Activated T-cell treated with anti-CD3 and anti-CD28 coated beads for 24 hours (primary cell): ENCODE results near the gene C15orf39.

Experiments
- DNase-seq: peaks from one replicate; pipeline ENCODE4 v3.0.0-alpha.2; 2020; ENCODE audit warnings: low read depth

Gene C15orf39

GRCh38 chr15:75197062-75197630, 4.5 kb upstream of the C15orf39 start:
- DNase-seq, result no peak

GRCh38 chr15:75198560-75199356, 2.9 kb upstream of the C15orf39 start:
- DNase-seq, result peak; percentile 24

GRCh38 chr15:75199357-75199940, 2.2 kb upstream of the C15orf39 start:
- no peak for DNase-seq

- no peak for DNase-seq
Observed at GRCh38 chr15:75200391-75200764, 1.3 kb upstream of the C15orf39 start.

- peak; percentile 32 for DNase-seq
Observed at GRCh38 chr15:75200765-75201615, 692 bp upstream of the C15orf39 start.

- peak; percentile 71 for DNase-seq
Observed at GRCh38 chr15:75202251-75203016, 752 bp downstream of the C15orf39 start.

GRCh38 chr15:75203017-75203907, 1.6 kb downstream of the C15orf39 start:
- no peak for DNase-seq

GRCh38 chr15:75203908-75204263, 2.2 kb downstream of the C15orf39 start:
- no peak for DNase-seq

- peak; percentile 80 for DNase-seq
Observed at GRCh38 chr15:75204340-75205063, 2.8 kb downstream of the C15orf39 start.

- no peak for DNase-seq
Observed at GRCh38 chr15:75205064-75205395, 3.3 kb downstream of the C15orf39 start.

- no peak for DNase-seq
Observed at GRCh38 chr15:75206006-75206405, 4.3 kb downstream of the C15orf39 start.

GRCh38 chr15:75206803-75207617, 5.3 kb downstream of the C15orf39 start:
- DNase-seq, result no peak

- DNase-seq, result no peak
Observed at GRCh38 chr15:75207618-75208500, 6.2 kb downstream of the C15orf39 start.

- no peak for DNase-seq
Observed at GRCh38 chr15:75208501-75209288, 7.0 kb downstream of the C15orf39 start.

GRCh38 chr15:75209289-75209676, 7.6 kb downstream of the C15orf39 start:
- DNase-seq, result no peak

GRCh38 chr15:75210811-75211230, 9.1 kb downstream of the C15orf39 start:
- no peak for DNase-seq

- DNase-seq, result no peak
Observed at GRCh38 chr15:75211436-75212199, 9.9 kb downstream of the C15orf39 start.
